Ishikawa (cell line): ENCODE results near the gene RASSF4.

Experiments used
- CEBPB ChIP-seq: IDR thresholded peaks from 2 replicates; pipeline ENCODE4 v1.6.1; 2012
- CREB1 ChIP-seq: IDR thresholded peaks from 2 replicates; pipeline ENCODE4 v1.6.1; 2012; ENCODE audit warnings: low read depth
- EGR1 ChIP-seq: IDR thresholded peaks from 2 replicates; pipeline ENCODE4 v1.6.1; 2012
- EP300 ChIP-seq: IDR thresholded peaks from 2 replicates; pipeline ENCODE4 v1.6.1; 2012; ENCODE audit warnings: borderline replicate concordance
- FOXM1 ChIP-seq: IDR thresholded peaks from 2 replicates; pipeline ENCODE4 v1.6.1; 2012; ENCODE audit warnings: low read depth, borderline replicate concordance
- MAX ChIP-seq: IDR thresholded peaks from 2 replicates; pipeline ENCODE4 v1.6.1; 2012
- NFIC ChIP-seq: IDR thresholded peaks from 2 replicates; pipeline ENCODE4 v1.6.1; 2012
- RAD21 ChIP-seq: IDR thresholded peaks from 2 replicates; pipeline ENCODE4 v1.6.1; 2012; ENCODE audit warnings: low read depth
- REST ChIP-seq: IDR thresholded peaks from 2 replicates; pipeline ENCODE4 v1.6.1; 2012; ENCODE audit warnings: low read depth, mild to moderate bottlenecking
- TAF1 ChIP-seq: IDR thresholded peaks from 2 replicates; pipeline ENCODE4 v1.6.1; 2012; ENCODE audit warnings: low read depth, mild to moderate bottlenecking
- TCF12 ChIP-seq: IDR thresholded peaks from 2 replicates; pipeline ENCODE4 v1.6.1; 2012; ENCODE audit warnings: low read depth
- TEAD4 ChIP-seq: IDR thresholded peaks from 2 replicates; pipeline ENCODE4 v1.6.1; 2012
- USF1 ChIP-seq: IDR thresholded peaks from 2 replicates; pipeline ENCODE4 v1.6.1; 2012
- YY1 ChIP-seq: IDR thresholded peaks from 2 replicates; pipeline ENCODE4 v1.6.1; 2012; ENCODE audit warnings: low read depth
- ZBTB7A ChIP-seq: IDR thresholded peaks from 2 replicates; pipeline ENCODE4 v1.6.1; 2012; ENCODE audit warnings: low read depth

RASSF4 gene

GRCh38 chr10:44976352-44977198, 17.0 kb downstream of the RASSF4 start:
- TF ChIP-seq YY1 (no peak), TCF12 (no peak), RAD21 (no peak), REST (no peak), EGR1 (no peak), ZBTB7A (no peak)

- TF ChIP-seq TCF12: no peak
- TF ChIP-seq EGR1: no peak
- TF ChIP-seq RAD21: no peak
These were observed 17.9 kb downstream of the RASSF4 start for GRCh38 chr10:44977287-44978212.

GRCh38 chr10:44978213-44978569, 18.6 kb downstream of the RASSF4 start:
- TF ChIP-seq USF1 (no peak), EGR1 (no peak), FOXM1 (no peak)

GRCh38 chr10:44978570-44979280, 19.1 kb downstream of the RASSF4 start, which contains the start of gene DEPP1:
Gene DEPP1, minus strand, starts transcription at chr10:44978809. Its CDS starts 779 bp downstream, at chr10:44978030.
- TF ChIP-seq NFIC: peak; percentile 58
- no peak for TF ChIP-seq CREB1
- no peak for TF ChIP-seq YY1
- no peak for TF ChIP-seq MAX
- peak; percentile 34; the same call in 1 of the 2 replicates for TF ChIP-seq EP300
- TF ChIP-seq TEAD4: no peak
- TF ChIP-seq USF1: peak; percentile 53
- peak; percentile 75 for TF ChIP-seq TCF12
- no peak; the same call in 1 of the 2 replicates for TF ChIP-seq TAF1
- TF ChIP-seq CEBPB: no peak
- TF ChIP-seq EGR1: no peak
- TF ChIP-seq RAD21: no peak; the same call in 1 of the 2 replicates
- no peak for TF ChIP-seq REST
- TF ChIP-seq FOXM1: no peak
- no peak for TF ChIP-seq ZBTB7A

- no peak for TF ChIP-seq FOXM1
- TF ChIP-seq CEBPB: no peak
- no peak for TF ChIP-seq CREB1
- TF ChIP-seq NFIC: no peak
- no peak for TF ChIP-seq REST
- TF ChIP-seq YY1: no peak
- TF ChIP-seq MAX: no peak
- no peak for TF ChIP-seq RAD21
- no peak for TF ChIP-seq TEAD4
- no peak for TF ChIP-seq TAF1
- TF ChIP-seq USF1: no peak
- no peak for TF ChIP-seq ZBTB7A
- no peak for TF ChIP-seq EP300
These were observed 19.9 kb downstream of the RASSF4 start for GRCh38 chr10:44979281-44980191.
